ENCODE results near the gene CRYBG1.

The CRYBG1 gene

DNA sequence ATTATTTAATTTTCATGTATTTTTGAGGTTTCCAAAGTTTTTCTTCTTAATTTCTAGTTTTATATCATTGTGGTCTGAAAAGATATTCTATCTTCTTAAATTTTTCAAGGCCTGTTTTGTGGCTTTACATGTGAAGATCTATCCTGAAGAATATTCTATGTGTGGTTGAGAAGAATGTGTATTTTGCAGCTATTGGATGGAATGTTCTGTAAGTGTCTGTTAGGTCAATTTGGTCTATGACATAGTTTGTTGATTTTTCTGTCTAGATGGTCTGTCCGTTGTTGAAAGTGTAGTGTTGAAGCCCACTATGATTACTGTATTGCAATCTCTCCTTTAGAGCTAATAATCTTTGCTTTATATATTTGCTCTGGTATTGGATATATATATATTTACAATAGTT lies 125.7 kb downstream of the CRYBG1 start:
- TF ChIP-seq, protein P1, sequence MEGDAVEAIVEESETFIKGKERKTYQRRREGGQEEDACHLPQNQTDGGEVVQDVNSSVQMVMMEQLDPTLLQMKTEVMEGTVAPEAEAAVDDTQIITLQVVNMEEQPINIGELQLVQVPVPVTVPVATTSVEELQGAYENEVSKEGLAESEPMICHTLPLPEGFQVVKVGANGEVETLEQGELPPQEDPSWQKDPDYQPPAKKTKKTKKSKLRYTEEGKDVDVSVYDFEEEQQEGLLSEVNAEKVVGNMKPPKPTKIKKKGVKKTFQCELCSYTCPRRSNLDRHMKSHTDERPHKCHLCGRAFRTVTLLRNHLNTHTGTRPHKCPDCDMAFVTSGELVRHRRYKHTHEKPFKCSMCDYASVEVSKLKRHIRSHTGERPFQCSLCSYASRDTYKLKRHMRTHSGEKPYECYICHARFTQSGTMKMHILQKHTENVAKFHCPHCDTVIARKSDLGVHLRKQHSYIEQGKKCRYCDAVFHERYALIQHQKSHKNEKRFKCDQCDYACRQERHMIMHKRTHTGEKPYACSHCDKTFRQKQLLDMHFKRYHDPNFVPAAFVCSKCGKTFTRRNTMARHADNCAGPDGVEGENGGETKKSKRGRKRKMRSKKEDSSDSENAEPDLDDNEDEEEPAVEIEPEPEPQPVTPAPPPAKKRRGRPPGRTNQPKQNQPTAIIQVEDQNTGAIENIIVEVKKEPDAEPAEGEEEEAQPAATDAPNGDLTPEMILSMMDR (IDR thresholded peaks at IDR 0.05; ENCODE audit: low read depth, low read length) = no peak
- H3K4me3 ChIP-seq (ENCODE audit: low read depth, low read length) = no peak overlapping the region

DNA sequence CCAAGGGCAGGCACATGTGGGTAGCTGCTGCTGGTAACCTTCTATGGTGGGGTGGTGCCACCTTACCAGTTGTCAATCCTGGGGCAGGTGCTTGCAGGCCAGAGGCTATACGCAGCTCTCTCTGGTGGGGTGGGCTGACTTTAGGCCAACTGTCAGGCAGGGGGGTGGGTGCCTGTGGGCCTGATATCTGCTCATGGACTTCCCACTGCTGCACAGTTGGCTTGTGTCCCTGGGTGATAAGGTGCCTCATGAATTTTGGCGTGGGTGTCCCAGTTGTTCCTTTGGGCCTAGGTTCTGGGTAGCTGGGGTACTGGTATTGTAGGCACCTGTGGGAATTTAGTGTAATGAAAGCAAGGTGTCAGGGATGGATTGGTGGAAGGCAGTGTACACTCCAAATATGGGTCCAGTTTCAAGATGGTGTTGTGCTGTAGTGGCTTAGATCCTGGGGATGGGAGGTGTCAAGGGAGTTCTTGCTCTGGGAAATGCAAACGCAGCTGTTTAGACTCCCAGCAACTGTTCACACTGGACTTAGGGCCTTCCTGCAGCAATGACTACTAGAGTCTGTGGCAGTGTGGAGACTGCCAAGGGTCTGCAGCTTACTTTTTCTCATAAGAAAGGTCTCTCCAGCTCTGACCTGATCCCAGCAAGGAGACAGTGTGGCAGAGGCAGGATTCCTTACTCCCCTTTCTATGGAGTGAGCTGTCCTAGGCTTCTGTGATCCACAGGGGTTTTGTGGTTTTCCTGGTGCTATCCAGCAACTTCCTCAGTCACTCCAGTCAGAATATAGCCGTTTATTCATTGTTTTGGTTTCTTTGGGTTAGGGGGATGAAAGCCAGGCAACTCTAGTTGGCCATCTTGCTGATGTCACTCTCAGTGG lies 128.2 kb downstream of the CRYBG1 start:
- TF ChIP-seq, protein P1 (IDR thresholded peaks at IDR 0.05; ENCODE audit: low read depth, low read length) = no peak

DNA sequence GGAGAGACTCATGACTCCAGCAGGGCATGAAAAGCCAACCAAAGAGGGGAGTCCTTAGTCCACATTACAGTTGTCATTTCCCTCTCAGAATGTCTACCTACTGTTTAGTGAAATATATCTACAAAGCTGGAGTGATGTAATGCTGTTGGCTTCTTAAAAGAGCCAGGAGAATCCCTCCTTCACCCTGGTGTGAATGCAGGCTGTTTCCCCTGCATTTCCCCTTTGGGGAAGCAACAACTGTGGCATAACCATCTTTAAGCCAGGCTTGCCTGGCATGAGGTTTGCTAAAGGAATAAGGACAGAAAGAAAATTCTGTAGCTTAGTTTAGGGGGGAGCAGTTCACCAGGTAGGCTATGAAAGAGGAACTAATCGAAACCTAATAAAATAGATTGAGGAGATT lies 129.5 kb downstream of the CRYBG1 start:
- H3K4me3 ChIP-seq (ENCODE audit: low read depth, low read length) = no peak overlapping the region
- TF ChIP-seq, protein P1 (IDR thresholded peaks at IDR 0.05; ENCODE audit: low read depth, low read length) = no peak

More for the DNA sequence above, 128.2 kb downstream of the CRYBG1 start:
- no peak overlapping the region for H3K4me3 ChIP-seq (ENCODE audit: low read depth, low read length)

DNA sequence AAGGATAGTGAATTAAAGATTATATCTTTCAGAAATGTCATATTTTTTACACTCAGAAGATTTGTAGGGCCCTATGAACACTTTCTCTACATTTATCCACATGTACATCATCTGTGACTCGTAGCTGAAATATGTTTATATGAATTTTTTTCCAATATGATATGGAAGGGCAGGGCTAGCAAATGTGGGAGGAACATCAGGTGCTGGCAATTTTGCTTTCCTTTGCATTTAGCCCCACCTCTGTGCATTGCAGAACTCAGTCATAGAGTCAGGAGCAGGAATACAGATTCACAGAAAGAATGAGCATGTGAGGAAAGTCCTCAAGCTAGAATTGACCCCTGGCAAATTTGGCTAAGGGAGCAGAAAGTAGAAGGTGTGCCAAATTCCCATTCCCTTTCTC lies 129.9 kb downstream of the CRYBG1 start:
- no peak overlapping the region for H3K4me3 ChIP-seq (ENCODE audit: low read depth, low read length)
- TF ChIP-seq, protein P1 (IDR thresholded peaks at IDR 0.05; ENCODE audit: low read depth, low read length) = no peak

DNA sequence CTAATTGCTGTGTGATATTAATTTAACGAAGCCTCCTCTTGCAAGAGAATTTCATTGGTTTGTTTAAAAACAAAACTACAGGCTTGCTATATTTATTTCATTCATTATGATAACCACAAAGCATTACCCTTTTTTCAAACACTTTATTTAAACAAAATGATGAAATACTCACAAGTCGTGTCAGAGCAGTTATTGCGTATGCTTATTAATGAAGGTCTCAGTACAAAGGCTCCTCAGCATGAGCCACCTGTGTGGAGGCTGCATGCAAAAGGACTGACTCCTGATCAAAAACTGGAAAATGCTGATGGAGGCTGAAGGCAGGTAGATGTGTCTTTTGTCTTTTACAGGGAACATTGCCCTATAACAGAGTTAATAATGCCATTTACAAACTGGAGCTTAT lies 130.5 kb downstream of the CRYBG1 start:
- TF ChIP-seq, protein P1 (IDR thresholded peaks at IDR 0.05; ENCODE audit: low read depth, low read length) = no peak
- H3K4me3 ChIP-seq (ENCODE audit: low read depth, low read length) = no peak overlapping the region

DNA sequence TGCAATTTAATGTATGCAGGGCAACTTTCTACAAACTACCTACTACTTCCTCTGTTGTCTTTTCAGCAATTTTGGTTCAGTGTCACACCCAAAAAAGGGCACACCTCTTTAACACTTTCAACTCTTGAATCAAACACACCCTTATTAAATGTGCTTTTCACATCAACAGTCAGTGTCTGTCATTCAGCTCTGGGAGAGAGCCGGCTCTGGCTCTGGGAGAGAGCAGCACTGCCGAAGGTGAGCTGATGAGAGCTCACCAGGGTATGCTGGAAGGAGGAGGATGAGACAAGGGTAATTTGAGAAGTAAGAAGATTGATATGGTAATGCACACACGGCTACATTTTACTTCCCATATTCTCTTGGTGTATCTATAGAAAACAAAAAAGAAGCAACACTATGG lies 134.5 kb downstream of the CRYBG1 start:
- TF ChIP-seq, protein P1 (IDR thresholded peaks at IDR 0.05; ENCODE audit: low read depth, low read length) = no peak
- no peak overlapping the region for H3K4me3 ChIP-seq (ENCODE audit: low read depth, low read length)

DNA sequence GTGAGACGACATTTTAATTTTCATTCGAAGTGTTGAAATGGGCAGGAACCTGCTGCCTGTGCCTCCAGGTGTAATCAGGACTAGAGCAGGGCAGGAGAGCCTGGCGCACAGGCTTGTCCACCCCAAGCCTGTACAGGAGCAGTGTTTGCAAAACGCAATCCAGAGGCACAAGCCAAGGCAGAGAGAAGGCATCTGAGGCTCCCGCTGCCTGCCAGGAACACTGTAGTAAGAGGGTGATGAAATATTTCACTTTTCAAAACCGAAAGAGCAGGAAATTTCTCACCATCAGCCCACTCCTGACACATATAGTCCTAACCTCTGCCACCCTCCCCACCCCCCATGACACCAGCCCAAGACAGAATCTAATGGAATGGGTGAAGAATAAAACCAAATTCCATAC lies 136.3 kb downstream of the CRYBG1 start:
- H3K4me3 ChIP-seq (ENCODE audit: low read depth, low read length) = no peak overlapping the region
- TF ChIP-seq, protein P1 (IDR thresholded peaks at IDR 0.05; ENCODE audit: low read depth, low read length) = no peak

Data from WI38 (cell line).